CD4-positive, alpha-beta T cell (primary cell): ENCODE results near the gene ISG20. TPM values are rescaled to one million over a fixed set of nuclear protein-coding genes. Genes with fewer than 3 reads are reported as not detected.
A peak's percentile ranks its signal among the peaks of the same experiment; 100 is the strongest.

Source experiments
- ATAC-seq: fragments of 200-7000 bp; cut with Tn5 transposase; one replicate; pipeline ENCODE4 v1.10.0; 2022; ENCODE audit warnings: mild to moderate bottlenecking; ENCODE audit not compliant: poor library complexity
- CTCF ChIA-PET: fragments of 350-600 bp; sonication (Branson Sonifier 250); formaldehyde crosslinking; loops from one replicate; lab custom pipeline; 2021; ENCODE audit warnings: antibody characterized with exemption, inconsistent platforms; lab: Charles Lee
- POLR2A ChIA-PET: fragments of 350-600 bp; sonication (Branson Sonifier 250); formaldehyde crosslinking; loops from one replicate; lab custom pipeline; 2021; ENCODE audit warnings: antibody characterized with exemption, inconsistent platforms; lab: Charles Lee
- DNase-seq, 14 experiments: peaks; one replicate each; pipeline ENCODE4 v3.0.0-alpha.2; 2013 to 2020; ENCODE audit warnings: mixed read lengths in 2 of 14
- H3K27ac ChIP-seq, 2 donors: one replicate each; pipeline versions ENCODE4 v1.5.1 to v1.7.0; 2013; ENCODE audit warnings: low read length in 2 of 2, low read depth in 1 of 2, mild to moderate bottlenecking in 1 of 2
- H3K27me3 ChIP-seq, 2 experiments: 1 replicate in 1 of 2; 2 replicates in 1 of 2; pipeline versions ENCODE4 v1.6.1 to v1.7.0; 2013; ENCODE audit warnings: low read length in 2 of 2, control low read depth in 1 of 2, mild to moderate bottlenecking in 1 of 2, moderate library complexity in 1 of 2; ENCODE audit not compliant: insufficient read depth in 2 of 2, control insufficient read depth in 1 of 2
- H3K36me3 ChIP-seq: one replicate; pipeline ENCODE4 v1.6.1; 2013; ENCODE audit warnings: low read length, control low read depth; ENCODE audit not compliant: insufficient read depth
- H3K4me1 ChIP-seq: one replicate; pipeline ENCODE4 v1.6.1; 2013; ENCODE audit warnings: low read length, control low read depth; ENCODE audit not compliant: insufficient read depth
- H3K4me3 ChIP-seq: one replicate; pipeline ENCODE4 v1.5.1; 2013; ENCODE audit warnings: mild to moderate bottlenecking, low read length, moderate library complexity
- H3K9me3 ChIP-seq, 2 experiments: 1 replicate in 1 of 2; 2 replicates in 1 of 2; pipeline versions ENCODE4 v1.6.1 to v1.7.0; 2013; ENCODE audit warnings: low read length in 2 of 2, mild to moderate bottlenecking in 2 of 2, control low read depth in 1 of 2, moderate library complexity in 1 of 2; ENCODE audit not compliant: control insufficient read depth in 1 of 2, insufficient read depth in 1 of 2
- H3K27ac Mint-ChIP-seq: one replicate; pipeline ENCODE4 v1.8.0; 2020; ENCODE audit warnings: mixed read lengths
- H3K27me3 Mint-ChIP-seq: one replicate; pipeline ENCODE4 v1.8.0; 2021; ENCODE audit warnings: mixed read lengths
- H3K36me3 Mint-ChIP-seq: one replicate; pipeline ENCODE4 v1.8.0; 2021; ENCODE audit warnings: low read depth, mixed read lengths
- H3K4me1 Mint-ChIP-seq: one replicate; pipeline ENCODE4 v1.8.0; 2021; ENCODE audit warnings: low read depth, mixed read lengths
- H3K4me3 Mint-ChIP-seq: one replicate; pipeline ENCODE4 v1.8.0; 2020; ENCODE audit warnings: mild to moderate bottlenecking, mixed read lengths
- H3K9me3 Mint-ChIP-seq: one replicate; pipeline ENCODE4 v1.8.0; 2020; ENCODE audit warnings: mixed read lengths
- intact Hi-C, 2 experiments: fragments of 100-400 bp; cut with DNase I in 1 of 2; cut with micrococcal nuclease in 1 of 2; formaldehyde crosslinking; loops; one replicate each; pipeline versions ENCODE4 v1.15.1 to v1.9.0; 2023 to 2025; cut with DNase I, micrococcal nuclease
- total RNA-seq, 174 experiments: library from RNA in 2 of 174; stranded (reverse) in 2 of 174; gene quantifications; one replicate each; pipeline ENCODE4 v1.2.3 and lab custom pipeline; 2021 to 2026
- TF ChIP-seq, protein P1 (sequence below): fragments of 200-600 bp; IDR thresholded peaks from one replicate; pipeline ENCODE4 v1.8.0; 2022; ENCODE audit warnings: antibody characterized with exemption, mild to moderate bottlenecking

ISG20 gene
- total RNA-seq, 2 experiments from 2014 or later, result 152 to 157 TPM

DNA sequence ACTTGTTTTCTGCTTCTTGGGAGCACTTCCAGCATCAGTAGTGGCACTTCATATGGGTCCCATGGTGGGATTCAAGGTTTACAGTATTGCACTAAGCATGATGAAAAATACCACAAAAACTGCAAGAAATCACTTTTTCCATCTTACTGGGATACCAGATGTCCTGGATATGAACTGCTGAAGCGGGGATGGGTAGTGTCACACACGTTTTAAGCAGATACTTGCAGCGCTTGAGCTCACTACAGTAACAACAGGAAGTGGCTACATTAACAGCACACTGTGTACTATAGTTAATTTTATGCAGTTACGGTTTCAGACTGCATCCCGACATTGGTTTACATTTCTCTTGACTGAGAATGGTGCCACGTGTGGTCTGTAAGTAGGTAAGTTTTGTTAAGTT, 3.5 kb upstream of the ISG20 start:
- Histone ChIP-seq H3K9me3 (no peaks in the 10 kb centered on the region), H3K36me3 (peaks cover 20% of the 10 kb centered on the region), H3K27me3 (no peaks in the 10 kb centered on the region), H3K4me1 (peaks cover 94% of the 10 kb centered on the region), H3K4me3 (peak overlapping the region; percentile 61), H3K27ac (peak overlapping the region; percentile 99 to 100)
- ATAC-seq (peak; percentile 41), DNase-seq (peak in 8 of 14 experiments; percentile 23 to 91 (median 56))
- intact Hi-C loops, result loop anchor here in 1 of 2 experiments (1.0 kb wide), 1 partner anchor 8 kb away; no protein-coding TSS in a partner anchor
- Mint-ChIP-seq H3K27me3 (no peaks in the 10 kb centered on the region), H3K27ac (peak overlapping the region; percentile 95), H3K9me3 (no peaks in the 10 kb centered on the region), H3K36me3 (peaks cover 61% of the 10 kb centered on the region), H3K4me3 (peak overlapping the region; percentile 92), H3K4me1 (peaks cover 96% of the 10 kb centered on the region)
- ChIA-PET POLR2A (interaction anchor here (1.2 to 3.9 kb wide), 10 partner anchors 12 to 453 kb away, joined by 4 to 42 read pairs (median 10); partner anchors contain the start of genes ABHD2, AEN, MRPL46 and MRPS11), CTCF (interaction anchor here (1.2 to 3.9 kb wide), 4 partner anchors 8 to 269 kb away, joined by 3 to 36 read pairs (median 4); no protein-coding TSS in a partner anchor)
- TF ChIP-seq, protein P1, sequence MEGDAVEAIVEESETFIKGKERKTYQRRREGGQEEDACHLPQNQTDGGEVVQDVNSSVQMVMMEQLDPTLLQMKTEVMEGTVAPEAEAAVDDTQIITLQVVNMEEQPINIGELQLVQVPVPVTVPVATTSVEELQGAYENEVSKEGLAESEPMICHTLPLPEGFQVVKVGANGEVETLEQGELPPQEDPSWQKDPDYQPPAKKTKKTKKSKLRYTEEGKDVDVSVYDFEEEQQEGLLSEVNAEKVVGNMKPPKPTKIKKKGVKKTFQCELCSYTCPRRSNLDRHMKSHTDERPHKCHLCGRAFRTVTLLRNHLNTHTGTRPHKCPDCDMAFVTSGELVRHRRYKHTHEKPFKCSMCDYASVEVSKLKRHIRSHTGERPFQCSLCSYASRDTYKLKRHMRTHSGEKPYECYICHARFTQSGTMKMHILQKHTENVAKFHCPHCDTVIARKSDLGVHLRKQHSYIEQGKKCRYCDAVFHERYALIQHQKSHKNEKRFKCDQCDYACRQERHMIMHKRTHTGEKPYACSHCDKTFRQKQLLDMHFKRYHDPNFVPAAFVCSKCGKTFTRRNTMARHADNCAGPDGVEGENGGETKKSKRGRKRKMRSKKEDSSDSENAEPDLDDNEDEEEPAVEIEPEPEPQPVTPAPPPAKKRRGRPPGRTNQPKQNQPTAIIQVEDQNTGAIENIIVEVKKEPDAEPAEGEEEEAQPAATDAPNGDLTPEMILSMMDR, result no peak

- Histone ChIP-seq H3K4me3 (peak overlapping the region; percentile 61), H3K27ac (peak overlapping the region; percentile 99 to 100), H3K4me1 (peaks cover 94% of the 10 kb centered on the region), H3K36me3 (peaks cover 17% of the 10 kb centered on the region), H3K27me3 (no peaks in the 10 kb centered on the region), H3K9me3 (no peaks in the 10 kb centered on the region)
- H3K27ac Mint-ChIP-seq, result peak overlapping the region; percentile 95
- no peaks in the 10 kb centered on the region for H3K27me3 Mint-ChIP-seq
- ChIA-PET POLR2A (interaction anchor here (1.2 to 3.9 kb wide), 10 partner anchors 12 to 452 kb away, joined by 4 to 42 read pairs (median 10); partner anchors contain the start of genes ABHD2, AEN, MRPL46 and MRPS11), CTCF (interaction anchor here (1.2 to 3.9 kb wide), 4 partner anchors 9 to 269 kb away, joined by 3 to 36 read pairs (median 4); no protein-coding TSS in a partner anchor)
- peak overlapping the region; percentile 92 for H3K4me3 Mint-ChIP-seq
- peaks cover 92% of the 10 kb centered on the region for H3K4me1 Mint-ChIP-seq
- H3K9me3 Mint-ChIP-seq, result no peaks in the 10 kb centered on the region
- ATAC-seq (peak; percentile 41), DNase-seq (peak; percentile 63 to 95 (median 78))
- H3K36me3 Mint-ChIP-seq, result peaks cover 57% of the 10 kb centered on the region
- intact Hi-C loops, result loop anchor here in 1 of 2 experiments (1.0 kb wide), 1 partner anchor 9 kb away; no protein-coding TSS in a partner anchor
- TF ChIP-seq, protein P1, result no peak
Measured at GRCh38 chr15:88636050-88636449, 2.8 kb upstream of the ISG20 start.

DNA sequence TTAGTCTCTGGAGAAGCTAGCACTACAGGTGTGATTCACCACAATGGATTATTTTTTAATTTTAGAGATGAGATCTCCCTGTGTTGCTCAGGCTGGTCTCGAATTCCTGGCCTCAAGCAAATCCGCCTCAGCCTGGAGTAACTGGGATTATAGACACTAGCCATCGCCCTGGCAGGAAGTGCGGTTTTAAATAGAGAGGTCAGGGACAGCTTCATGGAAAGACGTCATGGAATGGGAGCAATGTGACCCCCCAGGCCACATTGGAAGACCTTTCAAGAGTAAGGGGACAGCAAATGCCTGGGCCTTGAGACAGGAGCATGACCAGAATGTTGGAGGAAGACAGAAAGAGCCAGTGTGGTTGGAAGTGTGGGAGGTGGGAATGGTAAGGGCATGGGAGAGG, 2.2 kb upstream of the ISG20 start:
- no peak for DNase-seq
- Mint-ChIP-seq H3K27ac (peak overlapping the region; percentile 95), H3K27me3 (no peaks in the 10 kb centered on the region), H3K9me3 (no peaks in the 10 kb centered on the region), H3K4me1 (peaks cover 86% of the 10 kb centered on the region), H3K4me3 (peak overlapping the region; percentile 92), H3K36me3 (peaks cover 51% of the 10 kb centered on the region)
- intact Hi-C loops, result loop anchor here in 1 of 2 experiments (1.0 kb wide), 1 partner anchor 9 kb away; no protein-coding TSS in a partner anchor
- Histone ChIP-seq H3K4me1 (peaks cover 94% of the 10 kb centered on the region), H3K9me3 (no peaks in the 10 kb centered on the region), H3K4me3 (peak overlapping the region; percentile 61), H3K36me3 (peaks cover 16% of the 10 kb centered on the region), H3K27me3 (no peaks in the 10 kb centered on the region), H3K27ac (peak overlapping the region; percentile 99 to 100)
- ChIA-PET CTCF (interaction anchor here (3.9 kb wide), 1 partner anchor 12 kb away, joined by 36 read pairs; no protein-coding TSS in a partner anchor), POLR2A (interaction anchor here (0.6 to 3.9 kb wide), 10 partner anchors 11 to 268 kb away, joined by 3 to 42 read pairs (median 10); partner anchors contain the start of genes AEN, MRPL46 and MRPS11)
- TF ChIP-seq, protein P1, result no peak
- ATAC-seq, result no peak
